Lung (tissue), 12 donors: Measurements from ENCODE around the gene HCRT. TPM values are rescaled to one million over a fixed set of nuclear protein-coding genes. Genes with fewer than 3 reads are reported as not detected.
"Not testable (repeated sequence)": the region's sequence is repeated elsewhere in the genome, so short reads cannot be mapped to it uniquely, and the experiment has no call there.

ENCODE experiments used
- ATAC-seq: fragments of 200-7000 bp; cut with Tn5 transposase; one replicate; pipeline ENCODE4 v1.9.1; 2020; ENCODE audit warnings: moderate number of reproducible peaks; ENCODE audit not compliant: insufficient read depth, low FRiP score
- DNase-seq, 3 donors: peaks; one replicate each; pipeline ENCODE4 v3.0.0-alpha.2; 2013 to 2017
- H3K27ac ChIP-seq, 2 donors: one replicate each; pipeline ENCODE4 v1.5.1; 2013; ENCODE audit warnings: mild to moderate bottlenecking in 2 of 2, moderate library complexity in 2 of 2, control low read depth in 1 of 2, inconsistent platforms in 1 of 2, low read depth in 1 of 2, low read length in 1 of 2
- H3K27me3 ChIP-seq, 3 donors: one replicate each; pipeline ENCODE4 v1.5.1; 2013; ENCODE audit warnings: low read length in 2 of 3; ENCODE audit not compliant: control insufficient read depth in 3 of 3, insufficient read depth in 3 of 3
- H3K36me3 ChIP-seq, 4 donors: one replicate each; pipeline ENCODE4 v1.5.1; 2013; ENCODE audit warnings: low read length in 4 of 4, mild to moderate bottlenecking in 1 of 4, moderate library complexity in 1 of 4; ENCODE audit not compliant: control insufficient read depth in 4 of 4, insufficient read depth in 4 of 4
- H3K4me1 ChIP-seq, 5 donors: one replicate each; pipeline ENCODE4 v1.5.1; 2013; ENCODE audit warnings: low read length in 5 of 5, mild to moderate bottlenecking in 2 of 5, moderate library complexity in 1 of 5; ENCODE audit not compliant: control insufficient read depth in 5 of 5, insufficient read depth in 5 of 5
- H3K4me3 ChIP-seq: one replicate; pipeline ENCODE4 v1.5.1; 2013; ENCODE audit warnings: mild to moderate bottlenecking, control low read depth, moderate library complexity
- H3K9ac ChIP-seq, 2 donors: one replicate each; pipeline ENCODE4 v1.5.1; 2013; ENCODE audit warnings: low read length in 2 of 2, control low read depth in 1 of 2; ENCODE audit not compliant: insufficient read depth in 1 of 2
- H3K9me3 ChIP-seq, 4 donors: one replicate each; pipeline ENCODE4 v1.5.1; 2013; ENCODE audit warnings: low read length in 3 of 4, mild to moderate bottlenecking in 1 of 4, moderate library complexity in 1 of 4; ENCODE audit not compliant: control insufficient read depth in 4 of 4, insufficient read depth in 3 of 4
- CTCF ChIP-seq: IDR thresholded peaks from 2 replicates; pipeline ENCODE4 v1.5.1; 2012; ENCODE audit warnings: mild to moderate bottlenecking; ENCODE audit errors: control extremely low read depth, extremely low read depth
- WGBS, 2 donors: extraction: QIAGEN DNeasy Blood & Tissue Kit; methylation state at CpG; one replicate each; pipeline ENCODE4 v1.1.7; 2013; 5-methylcytosine and 5-hydroxymethylcytosine counted together
- polyA plus RNA-seq, 2 donors: library from polyadenylated mRNA; stranded (reverse); fragments of 200-250 nt; gene quantifications; one replicate each; pipeline ENCODE4 v1.2.1, GENCODE V29; 2013
- total RNA-seq, 2 donors: library from RNA; depleted of rRNA in 1 of 2; stranded (reverse); fragments of >200 nt in 1 of 2; gene quantifications; one replicate each; pipeline ENCODE4 v1.2.1, GENCODE V29; 2014 to 2021
- donor health status: control.
- donor health status: control.
- donor health status: Bipolar disorder and iron deficiency.
- donor health status: healthy.
- donor health status: DM: yes; HTN: yes; CAD: no.

The HCRT gene
- total and polyA plus RNA-seq, 4 donors, result not detected

- peak overlapping the region; percentile 83 to 87 for H3K9ac ChIP-seq
- H3K4me1 ChIP-seq, result peaks cover 6 to 11% (median 7%) of the 10 kb centered on the region in 5 donors
- peaks cover 0 to 7% (median 2%) of the 10 kb centered on the region in 4 donors for H3K36me3 ChIP-seq
- 8 to 9% methylated on average over 15 of the region's 15 CpGs for WGBS, 2 donors
- peak overlapping the region; percentile 94 for H3K4me3 ChIP-seq
- DNase-seq (no peak), ATAC-seq (no peak)
- no peak for TF ChIP-seq CTCF
- no peaks in the 10 kb centered on the region for H3K27me3 ChIP-seq
- peak overlapping the region; percentile 73 to 78 for H3K27ac ChIP-seq
- H3K9me3 ChIP-seq, result no peaks in the 10 kb centered on the region
Measured at GRCh38 chr17:42153919-42154742, 31.1 kb downstream of the HCRT start.

- Histone ChIP-seq H3K4me1 (peaks cover 0 to 8% (median 0%) of the 10 kb centered on the region in 5 donors), H3K4me3 (no peak overlapping the region), H3K9ac (no peak overlapping the region), H3K9me3 (no peaks in the 10 kb centered on the region), H3K27ac (no peak overlapping the region), H3K36me3 (peaks cover 0 to 28% (median 4%) of the 10 kb centered on the region in 4 donors), H3K27me3 (no peaks in the 10 kb centered on the region)
- no peak for ATAC-seq
- whole genome bisulfite sequencing, 2 donors, result 91 to 95% methylated on average over 13 of the region's 13 CpGs
- DNase-seq, result no peak
- no peak for TF ChIP-seq CTCF
Measured at GRCh38 chr17:42146911-42147607, 38.2 kb downstream of the HCRT start.

GRCh38 chr17:42143138-42143537 lies 42.1 kb downstream of the HCRT start:
- not testable (repeated sequence) for ATAC-seq, H3K9me3 ChIP-seq, H3K4me3 ChIP-seq, H3K9ac ChIP-seq, H3K27me3 ChIP-seq, DNase-seq
- WGBS, 2 donors, result 76 to 88% methylated on average over 4 of the region's 4 CpGs
- Histone ChIP-seq H3K36me3 (peaks cover 0 to 27% (median 4%) of the 10 kb centered on the region in 4 donors), H3K27ac (peak overlapping the region in 1 of 2 donors; percentile 52), H3K4me1 (peaks cover 7 to 20% (median 12%) of the 10 kb centered on the region in 5 donors)

GRCh38 chr17:42142371-42142896 lies 42.8 kb downstream of the HCRT start:
- 82% methylated on average over 7 of the region's 7 CpGs for whole genome bisulfite sequencing, 2 donors
- peak overlapping the region in 1 of 2 donors; percentile 52 for H3K27ac ChIP-seq
- no peaks in the 10 kb centered on the region for H3K27me3 ChIP-seq
- H3K9ac ChIP-seq, result no peak overlapping the region
- ATAC-seq (no peak), DNase-seq (no peak)
- H3K4me3 ChIP-seq, result no peak overlapping the region
- peaks cover 0 to 22% (median 3%) of the 10 kb centered on the region in 4 donors for H3K36me3 ChIP-seq
- no peaks in the 10 kb centered on the region for H3K9me3 ChIP-seq
- TF ChIP-seq CTCF, result no peak
- peaks cover 7 to 21% (median 13%) of the 10 kb centered on the region in 5 donors for H3K4me1 ChIP-seq
